Measurements from ENCODE around the gene PRSS8.

GRCh38 chr16:31133046-31133501 lies 2.5 kb downstream of the PRSS8 start:
- TF ChIP-seq RAD21 (IDR thresholded peaks at IDR 0.05; ENCODE audit: low read depth) (no peak), EGR1 (IDR thresholded peaks at IDR 0.05) (no peak), EP300 (IDR thresholded peaks at IDR 0.05; ENCODE audit: borderline replicate concordance) (no peak), REST (IDR thresholded peaks at IDR 0.05; ENCODE audit: low read depth) (no peak), CEBPB (IDR thresholded peaks at IDR 0.05) (no peak), TCF12 (IDR thresholded peaks at IDR 0.05; ENCODE audit: low read depth) (no peak), MAX (IDR thresholded peaks at IDR 0.05) (no peak), ZBTB7A (IDR thresholded peaks at IDR 0.05; ENCODE audit: low read depth) (no peak), YY1 (IDR thresholded peaks at IDR 0.05; ENCODE audit: low read depth) (no peak), USF1 (IDR thresholded peaks at IDR 0.05) (no peak)
